AG04450 (cell line): Measurements from ENCODE around the gene SAP30L. TPM values are rescaled to one million over a fixed set of nuclear protein-coding genes. Genes with fewer than 3 reads are reported as not detected.

Source experiments
- CTCF ChIA-PET: fragments of 300-600, 350-600 bp; formaldehyde crosslinking; extraction: SDS; loops from one replicate; lab custom pipeline; 2022; ENCODE audit warnings: antibody characterized with exemption, inconsistent platforms; lab: Charles Lee
- POLR2A ChIA-PET: fragments of 350-600 bp; formaldehyde crosslinking; extraction: SDS; loops from one replicate; lab custom pipeline; 2021; ENCODE audit warnings: antibody characterized with exemption, inconsistent platforms; lab: Yijun Ruan, JAX
- DNase-seq: peaks from one replicate; pipeline ENCODE4 v3.0.0-alpha.2; 2011; ENCODE audit warnings: low read depth, low spot score
- H3K27ac ChIP-seq: one replicate; pipeline ENCODE4 v1.5.1; 2012; ENCODE audit warnings: low read depth, low read length, control low read depth
- H3K27me3 ChIP-seq: one replicate; pipeline ENCODE4 v1.6.0; 2012; ENCODE audit warnings: low read length; ENCODE audit not compliant: control insufficient read depth, insufficient read depth
- H3K4me3 ChIP-seq: 2 replicates; pipeline ENCODE4 v1.5.1; 2011; ENCODE audit warnings: mild to moderate bottlenecking, low read depth, low read length, control low read depth
- H3K9me3 ChIP-seq: 2 replicates; pipeline ENCODE4 v1.5.1; 2012; ENCODE audit warnings: low read length; ENCODE audit not compliant: control insufficient read depth, insufficient read depth
- polyA plus RNA-seq: library from polyadenylated mRNA; depleted of rRNA; stranded (reverse); fragments of >200 nt; gene quantifications from 2 replicates; pipeline ENCODE4 v1.2.3, GENCODE V29; 2011
- TF ChIP-seq, protein P1 (sequence below): IDR thresholded peaks from 2 replicates; pipeline ENCODE4 v1.5.1; 2011; ENCODE audit warnings: low read depth, low read length, control low read depth, inconsistent platforms

SAP30L gene
- polyA plus RNA-seq, 1 experiment: 51.9 TPM

DNA sequence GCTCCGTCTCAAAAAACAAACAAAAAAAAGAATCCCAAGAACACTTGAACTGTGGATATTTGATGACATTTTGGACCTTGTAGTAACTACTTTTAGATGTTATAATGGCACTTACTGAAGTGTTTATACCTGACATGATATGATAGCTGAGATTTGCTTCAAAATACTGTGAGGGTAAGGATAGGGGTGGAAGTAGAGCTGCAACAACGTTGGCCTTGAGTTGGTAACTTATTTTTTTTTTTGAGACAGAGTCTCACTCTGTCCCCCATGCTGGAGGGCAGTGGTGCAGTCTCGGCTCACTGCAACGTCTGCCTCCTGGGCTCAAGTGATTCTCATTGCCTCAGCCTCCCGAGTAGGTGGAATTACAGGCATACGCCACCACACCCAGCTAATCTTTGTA, 30.7 kb upstream of the SAP30L start:
- H3K27me3 ChIP-seq: no peaks in the 10 kb centered on the region
- TF ChIP-seq, protein P1, sequence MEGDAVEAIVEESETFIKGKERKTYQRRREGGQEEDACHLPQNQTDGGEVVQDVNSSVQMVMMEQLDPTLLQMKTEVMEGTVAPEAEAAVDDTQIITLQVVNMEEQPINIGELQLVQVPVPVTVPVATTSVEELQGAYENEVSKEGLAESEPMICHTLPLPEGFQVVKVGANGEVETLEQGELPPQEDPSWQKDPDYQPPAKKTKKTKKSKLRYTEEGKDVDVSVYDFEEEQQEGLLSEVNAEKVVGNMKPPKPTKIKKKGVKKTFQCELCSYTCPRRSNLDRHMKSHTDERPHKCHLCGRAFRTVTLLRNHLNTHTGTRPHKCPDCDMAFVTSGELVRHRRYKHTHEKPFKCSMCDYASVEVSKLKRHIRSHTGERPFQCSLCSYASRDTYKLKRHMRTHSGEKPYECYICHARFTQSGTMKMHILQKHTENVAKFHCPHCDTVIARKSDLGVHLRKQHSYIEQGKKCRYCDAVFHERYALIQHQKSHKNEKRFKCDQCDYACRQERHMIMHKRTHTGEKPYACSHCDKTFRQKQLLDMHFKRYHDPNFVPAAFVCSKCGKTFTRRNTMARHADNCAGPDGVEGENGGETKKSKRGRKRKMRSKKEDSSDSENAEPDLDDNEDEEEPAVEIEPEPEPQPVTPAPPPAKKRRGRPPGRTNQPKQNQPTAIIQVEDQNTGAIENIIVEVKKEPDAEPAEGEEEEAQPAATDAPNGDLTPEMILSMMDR: no peak

DNA sequence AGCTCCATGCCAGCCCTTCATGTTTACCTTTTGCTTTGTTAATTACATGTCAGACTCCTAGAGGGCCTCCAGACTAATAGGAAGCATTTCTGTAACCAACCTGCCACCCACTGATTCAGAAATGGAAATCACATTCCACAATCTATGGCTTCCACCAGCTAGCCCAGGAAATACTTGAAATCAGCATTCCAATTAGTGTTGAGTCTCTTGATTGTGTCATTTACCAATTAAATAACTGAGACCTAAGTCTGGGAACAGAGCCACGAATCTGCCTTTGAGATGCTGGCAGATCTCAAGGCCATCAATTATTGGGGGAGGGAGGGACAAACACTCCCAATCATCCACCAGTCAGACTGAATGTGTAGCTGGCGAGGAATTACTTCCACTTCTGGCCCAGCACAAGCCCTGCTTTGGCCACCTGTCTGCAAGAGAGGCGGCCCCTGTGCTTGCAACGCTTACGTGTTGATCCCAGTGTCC, 27.4 kb upstream of the SAP30L start:
- no peaks in the 10 kb centered on the region for H3K9me3 ChIP-seq
- ChIA-PET POLR2A (no interaction called here), CTCF (interaction anchor here (1.1 kb wide), 1 partner anchor 11 kb away, joined by 3 read pairs; no protein-coding TSS in a partner anchor)
- no peak overlapping the region for H3K4me3 ChIP-seq
- no peaks in the 10 kb centered on the region for H3K27me3 ChIP-seq
- DNase-seq: no peak
- H3K27ac ChIP-seq: no peak overlapping the region
- TF ChIP-seq, protein P1: no peak

More for the DNA sequence above, 30.7 kb upstream of the SAP30L start:
- DNase-seq: no peak
- Histone ChIP-seq H3K9me3 (no peaks in the 10 kb centered on the region), H3K27ac (no peak overlapping the region), H3K4me3 (no peak overlapping the region)
- CTCF ChIA-PET: interaction anchor here (1.1 to 1.2 kb wide), 2 partner anchors 10 to 343 kb away, joined by 3 to 4 read pairs; no protein-coding TSS in a partner anchor
- POLR2A ChIA-PET: no interaction called here

DNA sequence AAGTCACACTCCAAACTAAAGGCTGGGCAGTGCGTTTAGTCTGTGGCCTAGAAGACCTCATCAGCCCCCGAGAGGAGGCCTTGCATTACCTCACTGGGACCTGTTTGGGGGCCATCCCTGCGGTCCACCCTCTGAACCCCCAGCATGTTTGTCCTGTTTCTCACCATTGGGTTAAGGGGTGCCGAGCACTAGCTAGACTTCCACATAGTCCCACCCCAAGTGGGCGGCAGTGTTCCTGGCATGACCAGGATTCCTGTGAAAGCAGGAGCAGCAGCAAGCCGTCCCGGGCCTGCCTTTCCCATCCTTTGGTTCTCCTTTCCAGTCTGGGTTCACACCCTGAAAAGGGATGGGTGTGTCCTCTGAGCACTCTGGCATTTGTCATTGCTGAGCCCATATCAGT, 26.6 kb upstream of the SAP30L start:
- Histone ChIP-seq H3K4me3 (no peak overlapping the region), H3K27ac (no peak overlapping the region), H3K9me3 (no peaks in the 10 kb centered on the region), H3K27me3 (no peaks in the 10 kb centered on the region)
- TF ChIP-seq, protein P1: no peak
- no peak for DNase-seq
- POLR2A ChIA-PET: no interaction called here
- CTCF ChIA-PET: no interaction called here

DNA sequence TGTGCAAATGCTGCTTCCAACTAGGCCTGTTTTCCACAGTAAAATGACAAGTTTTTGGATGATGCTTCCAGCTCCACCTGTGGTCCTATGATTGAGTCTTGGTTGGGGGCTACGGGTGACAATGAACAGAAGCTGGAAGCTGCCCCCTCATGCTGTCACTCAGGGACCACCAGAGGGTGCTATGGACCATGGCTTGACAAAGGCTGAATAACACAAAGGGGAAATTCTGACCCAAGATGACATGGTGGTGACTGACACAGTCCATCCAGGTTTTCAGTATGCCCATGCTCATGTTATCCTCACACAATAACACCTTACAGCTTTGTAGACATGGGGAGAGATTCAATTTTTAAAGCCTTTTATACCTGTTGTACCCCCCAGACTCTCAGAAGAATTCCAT, 23.9 kb upstream of the SAP30L start:
- ChIA-PET POLR2A (no interaction called here), CTCF (interaction anchor here (0.6 to 2.0 kb wide), 5 partner anchors 17 to 216 kb away, joined by 3 to 5 read pairs (median 4); no protein-coding TSS in a partner anchor)
- Histone ChIP-seq H3K27ac (no peak overlapping the region), H3K9me3 (no peaks in the 10 kb centered on the region), H3K4me3 (no peak overlapping the region), H3K27me3 (no peaks in the 10 kb centered on the region)
- TF ChIP-seq, protein P1: peak; percentile 50
- no peak for DNase-seq

DNA sequence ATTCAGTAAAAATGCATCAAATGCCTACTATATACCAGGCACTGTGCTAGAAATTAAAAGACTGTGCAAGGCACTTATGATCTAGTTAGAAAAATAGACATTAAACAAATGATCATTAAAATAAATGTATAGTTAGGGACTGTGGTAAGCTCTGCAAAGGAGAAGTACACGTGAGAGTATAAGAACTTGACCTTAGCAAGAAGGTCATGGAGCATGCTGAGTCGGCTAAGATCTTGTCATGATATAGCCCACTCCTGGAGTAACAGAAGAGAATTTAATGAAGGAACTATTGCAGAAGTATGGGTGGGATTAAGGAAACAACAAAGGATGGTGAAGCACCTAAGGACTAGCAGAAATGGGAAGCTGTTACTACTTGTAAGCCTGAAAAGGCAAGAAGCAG, 23.5 kb upstream of the SAP30L start:
- TF ChIP-seq, protein P1: no peak
- CTCF ChIA-PET: interaction anchor here (0.5 to 2.0 kb wide), 4 partner anchors 17 to 505 kb away, joined by 3 to 5 read pairs (median 3); no protein-coding TSS in a partner anchor
- Histone ChIP-seq H3K27ac (no peak overlapping the region), H3K27me3 (no peaks in the 10 kb centered on the region), H3K4me3 (no peak overlapping the region), H3K9me3 (no peaks in the 10 kb centered on the region)
- POLR2A ChIA-PET: no interaction called here
- no peak for DNase-seq
